Measurements from ENCODE around the gene WDCP.

WDCP gene

GRCh38 chr2:24010477-24011249 lies 36.5 kb downstream of the WDCP start:
- in situ Hi-C loops (cut with HindIII; ENCODE audit: low pct_ligation_motif_present, low pct_unique_long_range_greater_than_20kb, low sequenced_read_pairs) = no loop called here
- no peak for DNase-seq

- DNase-seq = no peak
- in situ Hi-C loops (cut with HindIII; ENCODE audit: low pct_ligation_motif_present, low pct_unique_long_range_greater_than_20kb, low sequenced_read_pairs) = no loop called here
Measured at GRCh38 chr2:24009680-24010476, 37.3 kb downstream of the WDCP start, which contains the start of gene MFSD2B. Gene MFSD2B, plus strand, starts transcription at chr2:24010085. Its CDS starts 12 bp downstream, at chr2:24010097.

- DNase-seq = no peak
- in situ Hi-C loops (cut with HindIII; ENCODE audit: low pct_ligation_motif_present, low pct_unique_long_range_greater_than_20kb, low sequenced_read_pairs) = no loop called here
Measured at GRCh38 chr2:24009367-24009679, 37.9 kb downstream of the WDCP start.

GRCh38 chr2:24008672-24009366 lies 38.4 kb downstream of the WDCP start:
- in situ Hi-C loops (cut with HindIII; ENCODE audit: low pct_ligation_motif_present, low pct_unique_long_range_greater_than_20kb, low sequenced_read_pairs) = no loop called here
- DNase-seq = peak; percentile 82

- no peak for DNase-seq
- in situ Hi-C loops (cut with HindIII; ENCODE audit: low pct_ligation_motif_present, low pct_unique_long_range_greater_than_20kb, low sequenced_read_pairs) = no loop called here
Measured at GRCh38 chr2:24007693-24008092, 39.5 kb downstream of the WDCP start.

GRCh38 chr2:23994567-23994966 lies 52.6 kb downstream of the WDCP start:
- DNase-seq = no peak
- in situ Hi-C loops (cut with HindIII; ENCODE audit: low pct_ligation_motif_present, low pct_unique_long_range_greater_than_20kb, low sequenced_read_pairs) = no loop called here

GRCh38 chr2:23993736-23994269 lies 53.4 kb downstream of the WDCP start:
- no peak for DNase-seq
- in situ Hi-C loops (cut with HindIII; ENCODE audit: low pct_ligation_motif_present, low pct_unique_long_range_greater_than_20kb, low sequenced_read_pairs) = no loop called here

GRCh38 chr2:23992931-23993330 lies 54.3 kb downstream of the WDCP start:
- in situ Hi-C loops (cut with HindIII; ENCODE audit: low pct_ligation_motif_present, low pct_unique_long_range_greater_than_20kb, low sequenced_read_pairs) = no loop called here

GRCh38 chr2:23988371-23988770 lies 58.8 kb downstream of the WDCP start:
- DNase-seq = peak; percentile 44

More at GRCh38 chr2:23992931-23993330, 54.3 kb downstream of the WDCP start:
- DNase-seq = no peak

More at GRCh38 chr2:23988371-23988770, 58.8 kb downstream of the WDCP start:
- in situ Hi-C loops (cut with HindIII; ENCODE audit: low pct_ligation_motif_present, low pct_unique_long_range_greater_than_20kb, low sequenced_read_pairs) = no loop called here
